ENCODE results near the gene STARD13. TPM values are rescaled to one million over a fixed set of nuclear protein-coding genes. Genes with fewer than 3 reads are reported as not detected.

Gene STARD13
- total RNA-seq, 2 donors from 2014 or later = 27.4 to 31.1 TPM

GRCh38 chr13:33108620-33109019 is 176.9 kb downstream of the STARD13 start:
- Histone ChIP-seq H3K27ac (peak overlapping the region in 1 of 2 donors; percentile 31), H3K27me3 (replicated peaks; ENCODE audit: insufficient read depth) (no peaks in the 10 kb centered on the region), H3K9me3 (no peaks in the 10 kb centered on the region), H3K36me3 (no peaks in the 10 kb centered on the region), H3K4me3 (no peak overlapping the region), H3K4me1 (replicated peaks) (peaks cover 21% of the 10 kb centered on the region)
- TF ChIP-seq, protein P1, sequence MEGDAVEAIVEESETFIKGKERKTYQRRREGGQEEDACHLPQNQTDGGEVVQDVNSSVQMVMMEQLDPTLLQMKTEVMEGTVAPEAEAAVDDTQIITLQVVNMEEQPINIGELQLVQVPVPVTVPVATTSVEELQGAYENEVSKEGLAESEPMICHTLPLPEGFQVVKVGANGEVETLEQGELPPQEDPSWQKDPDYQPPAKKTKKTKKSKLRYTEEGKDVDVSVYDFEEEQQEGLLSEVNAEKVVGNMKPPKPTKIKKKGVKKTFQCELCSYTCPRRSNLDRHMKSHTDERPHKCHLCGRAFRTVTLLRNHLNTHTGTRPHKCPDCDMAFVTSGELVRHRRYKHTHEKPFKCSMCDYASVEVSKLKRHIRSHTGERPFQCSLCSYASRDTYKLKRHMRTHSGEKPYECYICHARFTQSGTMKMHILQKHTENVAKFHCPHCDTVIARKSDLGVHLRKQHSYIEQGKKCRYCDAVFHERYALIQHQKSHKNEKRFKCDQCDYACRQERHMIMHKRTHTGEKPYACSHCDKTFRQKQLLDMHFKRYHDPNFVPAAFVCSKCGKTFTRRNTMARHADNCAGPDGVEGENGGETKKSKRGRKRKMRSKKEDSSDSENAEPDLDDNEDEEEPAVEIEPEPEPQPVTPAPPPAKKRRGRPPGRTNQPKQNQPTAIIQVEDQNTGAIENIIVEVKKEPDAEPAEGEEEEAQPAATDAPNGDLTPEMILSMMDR (IDR thresholded peaks at IDR 0.05) = no peak
- TF ChIP-seq POLR2A (IDR thresholded peaks at IDR 0.05) (no peak), POLR2AphosphoS5 (IDR thresholded peaks at IDR 0.05) (no peak)
- intact Hi-C loops (cut with DNase I) = loop anchor here (5.0 to 10.0 kb wide), 2 partner anchors 64 kb away; no protein-coding TSS in a partner anchor
- 89% methylated on average over 5 of the region's 5 CpGs for WGBS
- no peak for DNase-seq (ENCODE audit: low spot score)

DNA sequence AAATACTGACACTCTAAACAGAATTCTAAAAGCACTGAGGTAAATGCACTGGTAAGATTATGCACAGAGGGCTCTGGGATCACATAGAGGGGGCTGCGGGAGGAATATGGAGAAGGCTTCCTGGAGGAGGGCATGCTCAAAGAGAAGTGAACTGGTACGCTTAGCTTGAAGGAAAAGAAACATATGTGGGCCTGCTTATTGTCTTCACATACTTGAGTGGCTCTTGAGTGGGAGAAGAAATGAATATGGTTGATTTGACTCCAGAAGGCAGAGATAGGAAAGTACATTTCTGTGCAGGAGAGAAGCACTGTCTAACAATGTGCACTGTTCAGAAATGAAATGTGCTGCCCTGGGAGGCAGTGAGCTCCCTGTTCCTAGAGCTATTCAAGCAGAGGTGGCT is 178.2 kb downstream of the STARD13 start:
- no peak for DNase-seq (ENCODE audit: low spot score)
- 84% methylated on average over 2 of the region's 2 CpGs for whole genome bisulfite sequencing
- H3K36me3 ChIP-seq = no peaks in the 10 kb centered on the region
- no peak overlapping the region for H3K27ac ChIP-seq
- intact Hi-C loops (cut with DNase I) = loop anchor here (5.0 to 10.0 kb wide), 2 partner anchors 63 to 65 kb away; no protein-coding TSS in a partner anchor
- H3K4me3 ChIP-seq = no peak overlapping the region
- no peaks in the 10 kb centered on the region for H3K9me3 ChIP-seq
- no peaks in the 10 kb centered on the region for H3K27me3 ChIP-seq (replicated peaks; ENCODE audit: insufficient read depth)
- H3K4me1 ChIP-seq (replicated peaks) = peaks cover 16% of the 10 kb centered on the region
- no peak for TF ChIP-seq POLR2AphosphoS5 (IDR thresholded peaks at IDR 0.05)

DNA sequence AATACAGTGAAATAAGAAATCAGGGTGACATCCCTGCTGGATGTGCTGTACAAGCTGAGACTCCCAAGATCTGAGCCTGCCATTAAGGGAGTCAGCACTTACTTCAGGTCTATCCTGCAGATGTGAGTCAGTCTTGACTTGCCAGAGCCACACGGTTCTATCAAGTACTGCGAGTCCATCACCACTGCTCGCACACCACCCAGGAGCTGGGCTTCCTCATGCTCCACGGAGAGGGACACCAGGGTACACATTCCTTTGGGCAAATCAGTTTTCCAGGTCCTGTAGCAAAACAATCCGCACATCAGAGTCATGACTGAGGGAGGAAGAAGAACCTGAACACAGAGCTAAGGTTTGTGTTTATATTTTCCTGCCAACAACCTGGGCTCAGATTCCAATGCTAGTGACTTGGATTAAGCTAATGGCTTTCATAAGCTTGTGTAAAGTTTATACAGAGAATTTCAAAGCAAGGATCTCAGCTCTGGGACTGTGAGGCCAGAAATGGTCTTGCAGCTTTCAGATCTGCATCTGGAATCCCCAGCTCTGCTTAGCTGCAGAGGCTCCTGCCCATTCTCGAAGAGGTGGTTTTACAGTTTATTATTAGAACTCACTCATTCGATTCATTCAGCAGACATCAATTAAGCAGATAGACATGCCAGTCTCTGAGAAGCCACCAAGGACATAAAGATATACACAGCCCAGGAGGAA is 178.7 kb downstream of the STARD13 start:
- TF ChIP-seq, protein P1 (IDR thresholded peaks at IDR 0.05) = no peak
- TF ChIP-seq POLR2AphosphoS5 (IDR thresholded peaks at IDR 0.05) (no peak), POLR2A (IDR thresholded peaks at IDR 0.05) (no peak)
- H3K9me3 ChIP-seq = no peaks in the 10 kb centered on the region
- 59% methylated on average over 7 of the region's 7 CpGs for WGBS
- H3K36me3 ChIP-seq = no peaks in the 10 kb centered on the region
- no peak overlapping the region for H3K27ac ChIP-seq
- no peak for DNase-seq (ENCODE audit: low spot score)
- intact Hi-C loops (cut with DNase I) = loop anchor here (5.0 to 10.0 kb wide), 2 partner anchors 62 to 65 kb away; no protein-coding TSS in a partner anchor
- H3K4me1 ChIP-seq (replicated peaks) = peaks cover 16% of the 10 kb centered on the region
- H3K4me3 ChIP-seq = no peak overlapping the region
- H3K27me3 ChIP-seq (replicated peaks; ENCODE audit: insufficient read depth) = no peaks in the 10 kb centered on the region

DNA sequence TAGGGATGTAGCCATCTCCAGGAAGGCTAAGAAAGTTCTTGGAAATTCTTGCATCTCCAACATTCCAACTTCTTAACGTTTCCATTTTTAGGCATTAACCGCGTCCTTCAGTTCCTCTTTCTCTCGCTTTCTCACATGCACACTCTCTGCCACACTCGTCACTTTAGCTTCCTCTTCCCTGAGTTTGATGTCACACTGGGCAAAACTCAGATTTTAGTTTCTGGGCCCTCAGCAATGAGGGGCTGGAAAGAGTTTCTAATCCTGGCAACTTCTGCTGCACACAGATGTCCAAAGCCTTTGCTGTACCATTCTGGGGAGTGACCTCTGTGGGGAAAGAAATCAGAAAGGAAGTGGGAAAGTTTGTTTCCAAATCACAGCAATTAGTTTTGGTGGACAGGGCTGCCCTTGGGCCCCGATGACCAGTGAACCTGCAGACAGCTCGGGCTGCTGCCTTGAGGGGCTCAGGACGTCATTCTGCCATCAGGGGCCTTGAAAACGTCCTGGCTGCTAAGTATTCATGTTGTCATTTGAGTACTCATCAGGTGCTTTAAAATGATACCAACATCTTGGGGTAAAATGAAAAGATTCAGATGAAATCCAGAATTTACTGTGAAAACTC is 180.1 kb downstream of the STARD13 start:
- intact Hi-C loops (cut with DNase I) = loop anchor here (5.0 to 10.0 kb wide), 2 partner anchors 61 to 67 kb away; no protein-coding TSS in a partner anchor
- no peak overlapping the region for H3K27ac ChIP-seq
- WGBS = 83% methylated on average over 9 of the region's 9 CpGs
- no peak overlapping the region for H3K4me3 ChIP-seq
- no peak for DNase-seq (ENCODE audit: low spot score)
- peaks cover 10% of the 10 kb centered on the region for H3K4me1 ChIP-seq (replicated peaks)
- no peaks in the 10 kb centered on the region for H3K36me3 ChIP-seq
- no peaks in the 10 kb centered on the region for H3K9me3 ChIP-seq
- H3K27me3 ChIP-seq (replicated peaks; ENCODE audit: insufficient read depth) = no peaks in the 10 kb centered on the region
- no peak for TF ChIP-seq POLR2A (IDR thresholded peaks at IDR 0.05)
- TF ChIP-seq, protein P1 (IDR thresholded peaks at IDR 0.05) = no peak
- TF ChIP-seq POLR2AphosphoS5 (IDR thresholded peaks at IDR 0.05) = no peak

GRCh38 chr13:33103457-33103856 is 182.1 kb downstream of the STARD13 start:
- Histone ChIP-seq H3K27me3 (replicated peaks; ENCODE audit: insufficient read depth) (no peaks in the 10 kb centered on the region), H3K27ac (no peak overlapping the region), H3K4me3 (no peak overlapping the region), H3K9me3 (no peaks in the 10 kb centered on the region), H3K4me1 (replicated peaks) (no peaks in the 10 kb centered on the region), H3K36me3 (no peaks in the 10 kb centered on the region)
- intact Hi-C loops (cut with DNase I) = loop anchor here (10.0 kb wide), 1 partner anchor 59 kb away; no protein-coding TSS in a partner anchor
- TF ChIP-seq POLR2AphosphoS5 (IDR thresholded peaks at IDR 0.05) (no peak), POLR2A (IDR thresholded peaks at IDR 0.05) (no peak)
- TF ChIP-seq, protein P1 (IDR thresholded peaks at IDR 0.05) = no peak
- 91% methylated on average over 4 of the region's 4 CpGs for WGBS
- no peak for DNase-seq (ENCODE audit: low spot score)
